Gastroesophageal sphincter (tissue), 3 donors: ENCODE results near the gene C1GALT1C1L.

Source experiments
- CTCF ChIP-seq, 4 experiments: fragments of 200-600 bp in 2 of 4; fragments of 450-650 bp in 2 of 4; sonication (generic) in 1 of 4; IDR thresholded peaks; one replicate each; pipeline ENCODE4 v1.5.1; 2017 to 2019; ENCODE audit warnings: antibody characterized with exemption in 4 of 4, mild to moderate bottlenecking in 2 of 4, moderate library complexity in 2 of 4
- EP300 ChIP-seq: sonication (generic); formaldehyde crosslinking; IDR thresholded peaks from one replicate; pipeline ENCODE4 v1.6.1; 2017; ENCODE audit warnings: antibody characterized with exemption, mild to moderate bottlenecking
- POLR2A ChIP-seq, 2 donors: fragments of 450-650 bp; IDR thresholded peaks; one replicate each; pipeline ENCODE4 v1.6.1; 2017; ENCODE audit warnings: antibody characterized with exemption in 2 of 2, mild to moderate bottlenecking in 2 of 2, moderate library complexity in 1 of 2

- no peak for TF ChIP-seq CTCF (IDR thresholded peaks at IDR 0.05)
- no peak for TF ChIP-seq EP300
- no peak for TF ChIP-seq POLR2A (IDR thresholded peaks at IDR 0.05)
Observed at GRCh38 chr2:43714164-43714563, 37.9 kb upstream of the C1GALT1C1L start.
